Measurements from ENCODE around the gene LRP1B. TPM values are rescaled to one million over a fixed set of nuclear protein-coding genes. Genes with fewer than 3 reads are reported as not detected.

The LRP1B gene
- polyA plus RNA-seq, 4 donors, result 0.92 to 3.7 (median 1.3) TPM

DNA sequence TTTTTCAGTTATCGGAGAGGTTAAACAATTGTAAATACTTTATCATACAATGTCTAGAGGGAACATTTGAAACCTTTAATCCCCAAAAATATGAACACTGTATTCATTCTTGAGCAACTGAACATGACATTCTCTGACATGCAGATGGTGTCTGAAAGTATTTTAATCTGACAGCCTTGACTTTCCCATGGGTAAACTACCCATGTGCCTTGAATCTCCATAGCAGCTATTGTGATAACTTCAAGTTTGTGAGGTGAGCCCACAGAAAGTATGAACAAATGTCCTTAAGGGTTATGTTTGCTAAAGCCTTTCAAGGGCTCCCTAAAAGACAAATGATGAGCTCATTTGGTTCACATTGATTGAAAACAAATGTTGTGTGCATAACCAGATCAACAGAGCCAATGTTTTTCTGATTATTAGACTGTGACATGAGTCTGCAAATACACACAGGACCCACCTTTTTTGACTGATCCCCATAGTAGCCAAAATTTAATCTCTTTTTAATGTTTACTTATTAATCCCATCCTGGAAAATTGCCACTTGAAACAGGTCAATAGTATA is 1326.0 kb downstream of the LRP1B start:
- no peak for DNase-seq (ENCODE audit: low read depth in 4 of 4, low spot score in 3 of 4)

DNA sequence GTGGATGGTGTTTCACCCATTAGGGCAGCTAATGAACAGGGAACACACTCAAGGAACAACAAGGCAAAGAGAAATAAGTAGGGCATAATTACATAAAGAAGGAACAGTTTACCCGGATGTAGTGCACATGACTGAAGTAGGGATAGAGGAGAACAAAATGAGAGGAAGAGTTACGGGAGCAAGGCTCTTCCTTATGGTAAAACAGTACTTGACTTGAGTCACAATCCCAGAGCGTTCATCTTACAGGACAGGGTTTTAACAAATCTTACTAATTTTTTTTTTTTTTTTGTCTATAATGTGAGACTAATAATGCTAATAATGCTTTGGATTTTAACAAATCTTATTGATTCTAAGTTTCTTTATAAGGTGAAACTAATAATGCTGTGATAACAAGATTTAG is 1329.5 kb downstream of the LRP1B start:
- no peak for DNase-seq (ENCODE audit: low read depth in 4 of 4, low spot score in 3 of 4)

DNA sequence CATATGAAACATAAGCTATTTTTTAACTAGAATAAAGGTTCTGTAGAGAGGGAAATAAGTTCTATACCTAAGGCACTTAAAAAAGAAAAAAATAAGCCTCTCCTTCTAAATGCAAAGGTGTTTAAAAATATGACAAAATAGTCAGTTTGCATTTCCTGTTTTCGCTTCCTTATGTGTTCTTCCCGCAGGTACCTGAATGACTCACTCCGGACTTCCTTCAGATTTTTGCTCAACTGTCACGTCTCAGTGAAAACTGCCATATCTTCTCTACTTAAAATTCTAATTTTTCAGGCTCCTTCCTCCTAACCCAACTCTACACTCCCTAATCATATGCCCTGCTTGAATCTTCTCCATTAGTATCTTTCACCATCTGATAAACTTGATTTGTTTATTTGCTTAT is 1333.1 kb downstream of the LRP1B start:
- DNase-seq (ENCODE audit: low read depth in 4 of 4, low spot score in 3 of 4), result no peak

DNA sequence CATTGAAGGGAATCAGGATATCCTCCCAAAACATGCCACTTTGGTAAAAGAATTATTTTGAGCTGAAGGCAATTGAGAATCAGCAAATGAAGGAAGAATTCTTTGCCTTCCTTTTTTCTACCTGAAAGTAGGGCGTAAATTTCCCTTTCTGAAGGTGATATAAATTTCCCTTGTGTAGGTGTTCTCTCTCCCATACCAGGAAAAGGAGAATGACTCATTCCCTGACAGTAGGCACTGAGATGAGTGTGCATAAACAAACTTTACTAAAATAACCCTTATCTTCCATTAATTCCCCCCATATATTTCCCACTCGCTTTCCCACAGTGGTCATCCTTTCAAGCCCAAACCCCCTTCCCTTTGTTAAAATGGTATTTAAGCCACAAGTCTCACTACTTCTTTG is 1339.0 kb downstream of the LRP1B start:
- DNase-seq (ENCODE audit: low read depth in 4 of 4, low spot score in 3 of 4), result no peak

DNA sequence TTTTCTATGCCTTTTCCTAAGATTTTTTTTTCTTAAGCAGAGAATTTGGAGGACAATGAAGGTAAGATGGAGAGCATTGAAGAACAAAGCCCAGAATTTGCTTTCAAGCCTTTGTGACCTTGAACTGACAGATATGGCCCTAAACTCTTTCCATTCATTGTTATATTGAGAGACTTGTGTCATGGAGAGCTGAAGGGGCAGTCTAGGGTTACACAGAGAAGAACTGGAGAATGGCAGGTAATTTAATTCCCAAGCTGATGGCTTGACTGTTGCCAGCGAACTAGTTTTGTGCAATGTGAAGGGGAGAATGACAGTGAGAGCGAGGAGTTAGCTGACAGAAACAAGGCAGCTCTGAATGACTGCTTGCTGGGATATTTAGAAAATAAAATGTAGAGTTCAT is 1344.2 kb downstream of the LRP1B start:
- DNase-seq (ENCODE audit: low read depth in 4 of 4, low spot score in 3 of 4), result peak in 1 of 4 donors; percentile 3

DNA sequence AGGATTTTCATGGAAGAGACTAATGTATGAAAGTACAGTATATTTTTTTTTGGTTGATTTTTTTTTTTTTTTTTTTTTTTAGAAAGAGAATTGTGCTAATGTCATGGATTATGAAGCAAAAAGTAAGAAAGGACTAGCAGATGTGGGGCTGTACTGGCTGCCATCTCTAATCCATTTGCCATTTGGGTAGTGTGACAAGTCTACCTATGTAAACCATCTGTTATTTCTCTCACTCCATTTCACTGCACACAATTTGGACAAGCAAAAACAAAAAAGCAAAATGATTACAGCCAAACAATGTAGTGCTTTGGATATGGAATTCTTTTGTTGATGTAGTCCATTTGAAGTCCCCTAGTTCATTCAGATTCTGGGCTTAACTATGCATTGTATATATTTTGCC is 1355.4 kb downstream of the LRP1B start:
- no peak for DNase-seq (ENCODE audit: low read depth in 4 of 4, low spot score in 3 of 4)

DNA sequence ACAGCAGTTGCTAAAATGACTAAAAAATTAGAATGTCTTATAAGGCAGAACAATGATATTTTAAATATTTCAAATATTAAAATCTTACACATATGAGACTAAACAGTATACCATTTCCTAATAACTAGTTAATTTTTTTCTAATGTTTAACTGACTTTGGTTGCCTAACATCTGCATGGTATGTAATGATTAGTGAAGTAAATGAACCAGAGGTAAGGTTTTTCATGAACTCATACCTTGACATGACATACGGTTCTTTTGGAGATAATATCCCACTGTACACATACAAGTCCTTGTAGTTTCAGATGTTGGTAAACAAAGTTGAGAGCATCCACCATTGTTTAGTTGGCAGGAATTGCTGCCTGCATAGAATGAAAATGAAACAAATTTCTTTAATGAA is 1360.2 kb downstream of the LRP1B start:
- DNase-seq (ENCODE audit: low read depth in 4 of 4, low spot score in 3 of 4), result no peak

DNA sequence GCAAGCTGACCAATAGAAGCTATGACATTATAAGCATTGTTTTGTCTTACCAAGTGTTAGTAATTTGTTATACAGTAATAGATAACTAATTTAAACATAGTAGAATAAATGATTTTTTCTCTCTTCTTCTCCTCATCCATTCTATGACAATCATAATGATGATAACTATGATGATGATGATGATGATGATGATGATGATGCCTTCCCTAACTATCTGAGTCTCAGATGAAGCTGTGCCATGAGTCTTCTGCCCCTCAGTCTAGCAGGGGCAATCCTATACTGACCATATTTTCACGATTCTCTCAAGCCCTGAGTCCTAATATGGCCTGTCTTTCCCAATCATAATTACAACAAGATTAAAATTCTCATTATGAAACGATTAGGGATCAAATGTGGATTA is 1369.0 kb downstream of the LRP1B start:
- DNase-seq (ENCODE audit: low read depth in 4 of 4, low spot score in 3 of 4), result no peak

DNA sequence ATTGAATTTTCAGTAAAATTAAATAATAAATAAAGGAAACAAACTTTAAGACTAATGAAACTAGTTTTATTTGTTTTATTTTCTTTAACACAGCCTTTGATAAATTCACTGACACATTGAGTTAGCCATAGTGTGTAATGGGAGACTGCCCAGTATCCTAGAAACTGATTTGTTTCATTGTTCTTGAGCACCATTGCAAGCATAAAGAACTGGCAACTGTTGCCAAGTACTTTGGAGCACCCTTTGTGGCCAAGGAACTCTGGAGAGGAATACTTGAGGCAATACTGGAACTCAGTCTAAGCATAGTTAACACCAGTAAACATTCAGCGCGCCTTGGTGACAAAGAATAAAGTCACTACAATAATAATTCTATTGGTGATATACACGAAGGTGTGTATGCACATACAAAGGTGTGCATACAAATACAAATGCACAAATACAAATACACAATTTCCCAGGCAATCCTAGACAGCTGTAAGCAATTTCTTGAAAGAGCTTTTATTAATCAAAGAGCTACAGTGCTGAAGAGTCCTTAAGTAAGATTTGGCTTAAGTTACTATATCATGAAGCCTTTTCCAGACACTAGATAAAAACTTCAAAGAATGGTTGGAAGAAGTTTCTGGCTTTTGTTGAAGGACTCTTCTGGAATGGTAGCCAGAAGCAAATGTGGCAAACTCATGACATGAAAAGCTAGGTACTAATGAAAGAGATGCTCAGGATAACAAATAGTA is 1371.2 kb downstream of the LRP1B start:
- no peak for DNase-seq (ENCODE audit: low read depth in 4 of 4, low spot score in 3 of 4)

DNA sequence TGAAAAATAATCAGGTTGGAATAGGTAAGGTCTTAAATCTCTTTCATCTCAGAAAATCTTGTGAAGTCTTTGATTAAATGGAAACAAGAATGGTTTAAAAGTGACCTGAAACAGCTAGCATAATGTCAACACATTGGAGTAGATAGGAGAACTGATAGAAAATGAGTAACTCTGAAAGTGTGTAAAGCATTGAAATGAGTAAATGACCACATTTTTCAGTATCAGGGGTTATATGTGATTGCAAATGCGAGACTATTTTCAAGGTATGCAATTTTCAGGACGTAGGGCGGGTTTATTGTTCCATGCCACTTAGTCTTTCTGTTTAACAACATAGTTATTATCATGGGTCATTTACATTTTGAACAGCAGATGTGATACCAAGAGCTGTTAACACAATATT is 1383.2 kb downstream of the LRP1B start:
- no peak for DNase-seq (ENCODE audit: low read depth in 4 of 4, low spot score in 3 of 4)

DNA sequence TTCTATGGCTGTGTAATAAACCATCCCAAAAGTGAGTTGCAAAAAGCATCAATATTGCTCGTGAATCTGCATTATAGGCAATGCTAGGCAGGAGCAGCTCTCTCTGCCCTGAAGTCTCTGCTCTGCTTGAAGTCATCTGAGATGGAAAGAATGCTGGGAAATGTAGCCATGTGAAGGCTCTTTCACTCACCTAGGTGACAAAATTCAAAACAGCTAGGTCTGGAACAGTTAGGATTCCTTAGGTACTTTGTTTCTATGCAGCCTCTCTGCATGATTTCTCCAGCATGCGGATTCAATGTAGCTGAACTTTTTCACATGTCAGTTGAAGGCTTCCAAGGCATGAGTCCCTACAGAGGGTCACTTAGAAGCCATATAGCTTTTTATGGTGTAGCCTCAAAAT is 1383.7 kb downstream of the LRP1B start:
- DNase-seq (ENCODE audit: low read depth in 4 of 4, low spot score in 3 of 4), result no peak

DNA sequence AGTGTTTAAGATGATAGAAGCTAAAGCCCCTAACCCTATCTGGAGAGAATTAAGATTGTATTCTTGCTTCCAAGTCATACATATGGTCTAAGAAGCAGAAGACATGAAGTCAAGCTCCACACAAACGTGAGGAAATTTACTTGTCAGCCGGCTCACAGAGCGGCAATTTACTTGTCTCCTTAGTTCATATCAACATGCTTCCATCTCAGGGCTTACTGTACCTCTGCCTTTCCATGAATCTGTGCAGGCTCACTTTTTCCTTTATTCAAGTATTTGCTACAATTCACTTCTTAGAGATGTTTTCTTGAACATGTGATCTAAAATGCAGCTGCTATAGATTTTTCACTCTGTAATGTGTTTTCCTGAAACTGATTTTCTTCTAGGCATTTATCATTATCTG is 1386.4 kb downstream of the LRP1B start:
- no peak for DNase-seq (ENCODE audit: low read depth in 4 of 4, low spot score in 3 of 4)

DNA sequence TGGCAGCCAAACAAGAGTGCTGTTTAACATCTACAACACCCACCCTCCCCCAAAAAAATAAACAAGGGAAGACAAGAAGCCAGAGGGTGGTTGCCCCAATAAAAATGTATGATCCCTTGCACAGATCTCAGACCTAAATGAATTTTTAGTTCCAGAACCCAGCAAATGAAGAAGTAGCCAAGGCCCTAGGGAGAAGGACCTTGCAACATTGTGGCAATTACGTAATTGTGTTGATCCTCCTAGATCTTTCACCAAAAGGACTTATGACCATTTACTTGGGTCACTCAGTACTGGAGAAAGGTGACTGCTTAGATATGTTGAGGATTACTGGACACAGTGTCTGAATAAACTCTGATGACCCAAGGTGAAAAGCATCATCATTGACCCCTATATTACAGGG is 1393.8 kb downstream of the LRP1B start:
- DNase-seq (ENCODE audit: low read depth in 4 of 4, low spot score in 3 of 4), result no peak

DNA sequence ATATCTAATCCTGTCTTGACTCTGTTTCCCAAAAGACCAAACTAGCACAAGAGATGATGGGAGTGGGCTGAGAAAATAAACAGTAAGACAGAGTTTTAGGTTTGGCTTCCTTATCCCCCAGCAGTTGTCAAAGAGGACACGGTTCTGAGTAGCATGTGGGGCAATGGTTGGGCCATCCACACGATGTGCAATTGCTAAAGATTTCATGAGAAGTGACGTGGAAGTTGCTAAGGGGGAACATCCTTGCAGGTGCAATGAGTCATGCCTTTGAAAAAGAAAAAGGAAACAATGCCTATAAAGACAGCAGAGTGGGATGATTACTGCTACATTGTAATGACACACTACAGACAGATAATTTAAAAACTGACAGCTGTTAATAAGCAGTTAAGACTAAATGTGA is 1395.8 kb downstream of the LRP1B start:
- DNase-seq (ENCODE audit: low read depth in 4 of 4, low spot score in 3 of 4), result no peak

DNA sequence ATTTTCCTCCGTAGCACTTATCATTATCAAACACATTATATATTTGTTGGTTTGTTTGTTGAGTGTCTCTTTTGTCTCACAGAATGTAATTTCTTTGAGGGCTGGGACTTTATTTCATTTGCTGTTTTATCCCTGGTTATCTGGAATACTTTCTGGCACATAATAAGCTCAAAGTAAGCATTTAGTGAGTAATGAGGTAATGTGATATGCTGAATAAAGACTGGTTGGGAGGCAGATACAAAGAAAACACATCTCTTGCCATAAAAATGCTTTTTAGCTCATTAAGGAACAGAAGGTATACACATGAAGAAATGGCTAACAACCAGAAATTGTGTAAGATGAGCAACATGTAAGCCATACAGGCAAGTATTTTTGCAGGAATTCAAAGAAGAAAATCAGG is 1411.8 kb downstream of the LRP1B start:
- DNase-seq (ENCODE audit: low read depth in 4 of 4, low spot score in 3 of 4), result no peak

DNA sequence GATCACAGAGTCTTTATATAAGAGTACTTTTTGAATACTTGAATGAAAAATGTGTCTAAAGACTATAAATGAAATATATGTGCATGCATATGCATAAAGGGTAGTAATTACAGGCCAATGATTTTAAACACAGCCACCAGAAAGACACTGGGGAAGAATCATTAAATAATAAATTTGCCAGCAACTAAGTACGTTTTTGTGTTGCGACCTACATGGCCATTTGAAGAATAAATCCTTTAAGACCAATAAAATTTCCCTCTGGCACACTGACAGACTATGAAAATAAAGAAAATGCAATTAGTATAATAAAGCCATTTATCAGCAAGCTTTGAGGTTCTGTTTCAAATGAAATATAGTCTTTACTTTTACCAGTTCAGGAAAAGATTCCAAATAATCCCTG is 1413.3 kb downstream of the LRP1B start:
- DNase-seq (ENCODE audit: low read depth in 4 of 4, low spot score in 3 of 4), result no peak

DNA sequence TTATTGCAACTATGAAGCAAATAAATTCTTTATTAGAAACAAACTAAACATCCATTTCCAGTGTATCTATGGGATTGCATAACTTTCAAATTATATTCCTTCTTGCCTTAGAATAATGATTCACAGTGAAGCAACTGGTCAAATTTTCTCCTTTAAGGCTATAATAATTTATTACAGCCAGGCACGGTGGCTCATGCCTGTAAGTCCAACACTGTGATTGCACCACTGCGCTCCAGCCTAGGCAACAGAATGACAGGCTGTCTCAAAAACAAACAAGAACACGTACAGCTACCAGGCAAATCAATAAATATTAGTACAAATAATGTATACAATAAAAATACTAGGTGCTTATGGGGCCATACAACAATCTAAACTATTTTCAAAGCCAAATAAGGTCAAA is 1416.2 kb downstream of the LRP1B start:
- DNase-seq (ENCODE audit: low read depth in 4 of 4, low spot score in 3 of 4), result no peak

DNA sequence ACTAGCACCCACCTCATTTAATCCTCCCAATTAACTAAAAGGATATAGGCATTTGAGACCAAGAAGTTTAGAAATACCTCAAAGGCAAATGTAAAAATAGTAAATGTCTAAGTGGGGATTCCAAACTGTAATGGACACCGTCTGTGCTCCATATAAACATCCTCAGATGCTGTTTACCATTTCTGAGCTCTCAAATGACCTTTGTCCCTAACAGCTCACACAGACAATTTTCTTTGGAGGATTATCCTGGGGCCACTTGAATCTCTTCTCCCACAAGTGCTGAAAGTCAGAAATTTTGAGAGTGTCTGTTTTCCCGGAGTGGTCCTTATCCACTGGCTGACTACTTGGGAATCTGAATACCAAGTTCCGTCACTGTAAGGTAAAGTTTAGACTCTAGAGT is 1418.9 kb downstream of the LRP1B start:
- no peak for DNase-seq (ENCODE audit: low read depth in 4 of 4, low spot score in 3 of 4)

DNA sequence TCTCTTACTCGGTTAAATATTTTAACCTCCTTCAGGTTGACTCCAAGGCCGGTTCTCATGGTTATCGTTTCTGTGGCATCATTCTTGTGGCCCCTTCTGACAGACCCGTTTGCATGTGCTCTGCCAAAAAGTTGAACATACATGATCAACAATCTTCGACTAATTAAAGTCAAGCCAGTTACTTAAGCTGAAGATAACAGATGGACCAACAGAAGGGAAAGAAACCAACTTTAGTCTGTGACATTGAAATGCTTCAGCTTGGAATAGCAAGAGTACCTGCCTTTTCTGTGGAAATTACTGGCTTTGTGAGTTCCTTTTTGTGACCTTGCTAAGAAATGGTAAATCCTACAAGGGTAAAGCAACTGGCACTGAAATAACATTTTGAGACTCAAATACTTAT is 1429.1 kb downstream of the LRP1B start:
- no peak for DNase-seq (ENCODE audit: low read depth in 4 of 4, low spot score in 3 of 4)

DNA sequence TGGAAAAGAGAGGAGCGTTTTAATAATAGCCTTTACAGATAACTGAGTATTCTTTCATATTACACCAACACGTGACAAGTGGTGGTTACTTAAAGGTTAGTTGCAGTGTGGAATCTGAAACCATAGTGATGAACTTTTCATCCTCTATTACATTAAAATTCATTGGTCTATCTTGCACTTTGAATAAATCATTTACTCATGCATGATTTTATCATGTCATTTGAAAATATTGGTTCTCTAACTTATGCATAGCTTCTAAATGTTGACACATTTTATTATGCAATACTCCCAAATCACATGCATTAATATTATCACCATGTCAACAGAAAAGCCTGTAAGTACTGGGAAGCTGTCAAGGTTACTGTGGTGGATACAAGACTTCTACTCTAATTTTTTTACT is 1432.2 kb downstream of the LRP1B start:
- DNase-seq (ENCODE audit: low read depth in 4 of 4, low spot score in 3 of 4), result no peak

DNA sequence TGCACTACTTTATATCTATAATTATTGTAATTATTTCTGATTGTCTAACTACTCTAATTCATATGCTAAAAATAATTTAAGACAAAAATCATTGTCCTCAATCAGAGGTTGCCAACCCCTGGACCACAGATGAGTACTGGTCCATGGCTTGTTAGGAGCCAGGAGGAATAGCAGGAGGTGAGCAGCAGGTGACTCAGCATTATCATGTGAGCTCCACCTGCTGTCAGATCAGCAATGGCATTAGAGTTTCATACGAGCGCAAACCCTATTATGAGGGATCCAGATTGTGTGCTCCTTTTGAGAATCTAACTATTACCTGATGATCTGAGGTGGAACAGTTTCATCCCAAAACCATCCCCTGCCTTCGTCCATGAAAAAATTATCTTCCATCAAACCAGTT is 1434.4 kb downstream of the LRP1B start:
- DNase-seq (ENCODE audit: low read depth in 4 of 4, low spot score in 3 of 4), result no peak

DNA sequence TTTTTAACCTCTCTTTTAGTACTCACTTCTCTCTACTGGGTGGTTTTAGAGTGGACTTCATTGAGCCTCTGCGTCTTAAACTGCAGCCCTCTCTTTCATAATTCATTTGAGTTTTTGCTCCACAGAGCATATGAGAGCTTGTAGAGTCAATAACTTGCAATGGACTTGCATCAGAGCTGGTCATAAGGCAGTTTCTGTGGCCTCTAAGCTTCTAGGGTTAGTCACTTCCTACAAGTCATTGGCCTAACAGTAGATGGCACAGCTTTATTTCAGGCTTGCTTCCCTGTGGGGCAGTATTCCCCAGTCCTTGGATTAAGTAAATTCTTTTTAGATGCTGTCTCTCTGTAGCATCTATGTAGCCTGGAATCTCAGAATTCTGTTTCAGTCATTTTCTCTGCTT is 1435.7 kb downstream of the LRP1B start:
- DNase-seq (ENCODE audit: low read depth in 4 of 4, low spot score in 3 of 4), result no peak

DNA sequence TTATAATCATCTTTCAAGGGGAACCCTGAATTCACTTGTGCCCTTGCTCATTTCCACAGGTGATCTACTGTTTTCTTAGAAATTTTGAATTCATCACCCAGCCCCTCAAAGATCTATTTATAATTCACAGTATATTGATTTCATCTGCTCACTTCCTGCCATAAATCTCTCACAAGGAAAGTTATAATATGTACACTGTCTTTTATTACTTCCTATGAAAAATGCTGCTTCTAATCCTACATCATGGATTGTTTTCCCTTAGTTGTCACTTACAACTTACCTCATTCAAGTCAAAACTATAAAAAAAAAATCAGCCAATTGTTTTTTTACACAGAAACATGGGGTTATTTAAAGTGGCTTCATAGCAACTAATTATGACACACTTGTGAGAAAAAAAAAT is 1443.0 kb downstream of the LRP1B start:
- no peak for DNase-seq (ENCODE audit: low read depth in 4 of 4, low spot score in 3 of 4)

All from left renal pelvis (tissue), 4 donors.